HG03095 (cell line): ENCODE data around the gene LRBA.

Source experiments
- ATAC-seq: cut with Tn5 transposase; IDR thresholded peaks from one replicate; pipeline ENCODE4 v1.9.1; 2021; ENCODE audit warnings: moderate library complexity; ENCODE audit not compliant: unreplicated experiment

The LRBA gene

DNA sequence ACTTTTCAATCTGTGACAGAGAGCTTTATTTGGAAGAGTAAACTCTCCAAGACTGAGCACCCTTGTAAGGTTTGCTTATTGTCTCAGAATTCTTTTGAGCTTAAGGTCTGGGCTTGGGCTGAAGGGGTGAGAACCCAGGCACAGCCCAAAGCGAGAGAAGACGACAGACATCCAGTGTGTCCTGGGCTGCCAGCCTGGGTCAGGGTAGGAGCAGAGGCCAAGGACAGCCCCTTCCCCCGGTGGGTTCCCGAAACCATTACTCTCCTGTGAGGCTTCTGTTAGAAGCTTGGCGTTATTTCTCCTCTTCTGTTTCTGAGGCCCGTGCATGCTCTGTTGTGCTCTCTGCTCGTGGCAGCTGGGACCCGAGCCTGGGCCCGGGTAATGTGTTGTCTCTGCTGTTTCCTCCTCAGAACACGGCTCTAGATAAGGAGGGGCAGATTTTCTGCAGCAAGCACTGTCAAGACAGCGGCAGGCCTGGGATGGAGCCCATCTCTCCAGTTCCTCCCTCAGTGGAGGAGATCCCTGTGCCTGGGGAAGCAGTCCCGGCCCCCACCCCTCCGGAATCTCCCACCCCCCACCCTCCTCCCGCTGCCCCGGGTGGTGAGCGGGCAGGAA is 759.4 kb downstream of the LRBA start:
- no peak for ATAC-seq

DNA sequence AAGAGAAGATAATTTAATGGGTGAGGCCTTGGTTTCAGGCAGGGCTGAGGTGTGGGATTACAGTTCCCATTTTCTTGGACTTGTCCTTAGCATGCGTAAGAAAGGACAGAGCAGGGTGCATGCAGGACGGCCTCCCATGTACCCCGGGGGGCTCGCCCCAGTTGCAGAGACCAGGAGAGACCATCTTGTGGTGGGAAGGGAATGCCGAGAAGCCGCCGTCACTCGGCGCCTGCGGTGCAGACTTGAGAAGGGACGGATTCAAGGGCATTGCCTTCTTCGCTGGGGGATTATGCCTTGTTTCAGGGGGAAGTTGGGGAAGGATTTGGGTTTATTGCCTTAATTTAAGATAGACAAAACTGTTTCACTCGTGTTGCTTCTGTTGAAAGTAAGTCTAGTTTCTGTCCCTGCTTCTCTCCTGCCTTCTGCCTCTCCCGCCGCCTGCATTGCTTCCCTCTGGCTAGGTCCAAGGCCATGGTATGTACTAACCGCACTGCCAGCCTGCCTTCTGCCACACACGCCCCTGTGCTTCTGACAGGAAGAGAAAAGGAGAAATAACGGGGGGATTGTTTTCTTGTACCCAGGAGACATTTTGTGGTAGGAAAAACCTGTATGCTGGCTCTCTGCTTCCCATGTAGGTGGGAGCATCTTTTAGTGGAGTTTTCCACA is 761.0 kb downstream of the LRBA start:
- ATAC-seq, result no peak

DNA sequence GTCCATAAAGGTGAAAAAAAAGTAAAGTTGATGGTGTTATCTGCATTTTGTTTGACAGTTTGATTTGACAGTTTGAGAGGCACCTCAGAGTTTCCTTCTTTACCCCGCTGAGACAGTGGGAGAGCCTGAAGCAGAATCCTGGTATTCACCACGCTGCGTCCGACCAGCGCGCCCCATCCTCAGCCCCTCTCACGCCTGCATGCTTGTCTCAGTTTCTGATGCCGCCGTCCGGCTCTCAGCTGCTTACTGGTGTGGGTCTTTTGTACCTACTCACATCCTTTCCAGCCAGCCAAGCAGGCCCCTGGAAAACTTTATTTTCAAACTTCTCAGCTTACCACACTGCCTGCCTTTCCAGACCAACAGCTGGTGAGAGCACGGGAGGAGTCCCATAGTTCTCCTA is 761.7 kb downstream of the LRBA start:
- ATAC-seq, result no peak

DNA sequence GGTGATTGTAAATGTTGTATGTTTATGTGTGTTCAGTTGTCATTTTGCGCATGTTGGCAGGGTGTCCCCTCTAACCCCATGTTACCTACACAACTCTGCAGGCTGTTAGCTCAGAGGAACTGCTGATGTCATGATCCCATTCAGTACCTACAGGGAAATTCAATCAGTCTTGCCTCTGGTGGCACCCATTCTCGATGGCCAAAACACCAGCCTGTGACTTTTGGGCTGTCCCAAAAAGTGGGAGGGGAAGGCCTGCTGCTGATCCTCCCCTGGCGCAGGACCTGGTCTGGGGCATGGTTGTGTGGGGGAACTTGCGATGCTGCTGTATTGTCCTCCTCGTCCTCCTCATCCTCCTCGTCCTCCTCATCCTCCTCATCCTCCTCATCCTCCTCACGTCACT is 762.3 kb downstream of the LRBA start:
- no peak for ATAC-seq

DNA sequence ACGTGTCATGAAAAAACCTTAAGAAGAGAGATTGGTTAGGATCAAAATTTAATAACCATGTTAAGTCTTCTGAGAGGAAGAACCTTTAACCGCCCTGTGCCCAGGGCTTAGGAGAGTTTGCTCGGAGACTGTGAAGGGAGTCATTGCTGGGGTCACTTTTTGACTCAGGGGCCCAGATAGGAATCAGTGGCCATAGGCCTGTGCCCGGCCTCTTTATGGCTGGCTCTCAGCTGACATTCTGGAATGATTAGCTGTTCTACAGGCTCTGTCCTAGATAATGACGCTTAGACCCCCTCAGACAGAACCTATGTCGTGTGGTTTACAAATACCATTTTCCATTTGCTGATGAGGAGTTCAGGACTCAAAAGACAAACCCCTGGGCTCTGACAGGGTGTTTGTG is 762.8 kb downstream of the LRBA start:
- no peak for ATAC-seq

DNA sequence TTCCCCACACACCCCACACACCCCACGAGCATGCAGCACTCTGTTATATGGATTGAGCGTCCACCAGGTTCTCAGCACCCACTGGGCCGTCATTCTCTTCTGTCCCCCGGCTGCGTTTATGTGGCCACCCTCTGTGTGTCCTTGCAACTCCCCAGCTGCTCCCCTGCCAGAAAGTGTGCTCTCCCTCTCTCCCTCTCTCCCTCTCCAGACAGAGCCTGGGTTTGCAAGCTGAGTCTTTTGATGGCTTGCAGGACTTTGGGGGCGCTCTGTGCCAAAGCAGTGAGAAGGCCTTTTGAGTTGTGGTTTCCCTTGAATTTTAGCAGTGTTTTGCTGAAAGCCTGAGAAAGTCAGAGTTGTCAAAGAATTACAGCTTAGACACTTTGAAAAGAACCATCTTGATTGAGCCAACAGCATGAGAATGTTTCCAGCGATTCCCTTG is 763.3 kb downstream of the LRBA start:
- ATAC-seq, result no peak

DNA sequence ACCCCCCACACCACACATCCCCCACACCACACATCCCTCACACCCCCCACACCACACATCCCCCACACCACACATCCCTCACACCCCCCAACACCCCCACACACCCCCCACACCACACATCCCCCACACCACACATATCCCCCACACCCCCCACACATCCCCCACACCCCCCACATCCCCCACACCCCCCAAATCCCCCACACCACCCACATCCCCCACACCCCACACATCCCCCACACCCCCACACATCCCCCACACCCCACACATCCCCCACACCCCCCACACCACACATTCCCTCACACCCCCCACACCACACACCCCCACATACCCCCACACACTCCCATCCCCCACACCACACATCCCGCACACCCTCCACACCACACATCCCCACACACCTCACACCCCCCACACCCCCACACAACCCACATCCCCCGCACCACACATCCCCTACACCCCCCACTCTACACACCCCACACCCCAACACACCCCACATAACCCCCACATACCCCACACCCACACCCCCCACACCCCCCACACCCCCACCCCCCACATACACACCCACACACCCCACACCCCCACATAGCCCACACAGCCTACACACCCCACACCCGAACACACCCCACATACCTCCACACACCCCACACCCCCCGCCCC is 764.0 kb downstream of the LRBA start:
- ATAC-seq, result no peak

DNA sequence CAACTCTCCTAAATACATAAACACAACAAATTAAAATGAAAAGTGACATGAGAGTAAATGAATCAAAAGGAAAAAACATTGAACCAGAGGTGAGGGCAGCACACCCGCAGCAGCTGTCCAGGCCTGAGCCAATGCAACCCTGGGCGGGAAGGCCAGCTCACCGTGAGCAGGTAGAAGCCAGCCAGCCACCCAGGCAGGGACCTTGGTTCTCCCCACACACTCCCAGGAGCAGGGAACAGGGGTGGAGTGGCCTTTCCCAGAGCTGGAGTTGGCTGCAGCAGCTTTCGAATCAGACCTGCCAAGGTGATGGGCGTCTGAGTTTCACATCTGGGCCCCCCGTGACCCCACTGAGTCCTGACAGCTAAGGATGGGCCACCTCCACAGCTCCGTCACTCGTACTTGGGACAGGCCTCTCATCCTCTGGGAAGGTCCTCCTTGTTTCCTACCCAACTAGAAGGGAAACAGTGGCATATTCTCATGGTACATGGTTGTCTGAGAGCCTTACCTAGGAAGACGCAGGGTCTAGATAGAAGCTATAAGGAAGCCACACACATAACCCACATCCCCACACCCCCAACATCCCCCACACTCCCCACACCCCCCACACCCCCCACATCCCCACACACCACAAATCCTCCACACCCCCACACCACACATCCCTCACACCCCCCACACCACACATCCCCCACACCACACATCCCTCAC is 764.6 kb downstream of the LRBA start:
- ATAC-seq, result no peak

DNA sequence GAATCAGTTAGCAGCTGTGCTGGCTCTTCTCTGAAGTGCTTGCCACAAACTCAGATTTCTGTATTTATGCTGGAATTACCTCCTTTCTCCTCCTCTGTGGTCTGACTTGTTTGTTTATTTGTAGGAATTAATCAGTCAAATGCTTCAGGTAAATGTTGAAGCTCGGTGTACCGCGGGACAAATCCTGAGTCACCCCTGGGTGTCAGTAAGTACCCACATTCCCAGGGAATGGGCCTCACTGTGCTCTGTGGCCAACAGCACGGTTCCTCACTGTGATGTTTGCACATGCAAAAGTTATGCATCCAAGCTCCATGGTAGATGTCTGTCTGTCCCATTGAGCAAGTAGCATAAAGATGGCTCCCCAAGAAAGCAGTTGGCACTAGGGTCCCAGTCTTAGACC is 766.9 kb downstream of the LRBA start:
- ATAC-seq, result no peak

DNA sequence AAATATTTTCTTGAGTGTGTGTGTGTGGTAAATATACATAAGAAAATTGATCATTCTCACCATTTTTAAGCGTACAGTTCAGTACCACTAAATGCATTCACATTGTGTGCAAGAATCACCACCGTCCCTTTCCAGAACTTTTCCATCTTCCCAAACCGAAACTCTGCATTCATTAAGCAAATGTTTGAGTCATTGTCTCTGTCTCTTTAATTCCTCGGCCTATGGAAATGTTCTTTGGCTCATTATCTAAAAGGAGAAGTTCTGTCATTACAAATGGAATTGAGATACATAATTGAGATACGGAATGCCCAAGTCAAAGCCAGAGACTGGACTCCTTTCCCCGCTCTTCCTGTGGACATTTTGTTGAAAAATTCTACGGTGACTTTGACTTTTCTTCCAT is 767.9 kb downstream of the LRBA start:
- no peak for ATAC-seq

DNA sequence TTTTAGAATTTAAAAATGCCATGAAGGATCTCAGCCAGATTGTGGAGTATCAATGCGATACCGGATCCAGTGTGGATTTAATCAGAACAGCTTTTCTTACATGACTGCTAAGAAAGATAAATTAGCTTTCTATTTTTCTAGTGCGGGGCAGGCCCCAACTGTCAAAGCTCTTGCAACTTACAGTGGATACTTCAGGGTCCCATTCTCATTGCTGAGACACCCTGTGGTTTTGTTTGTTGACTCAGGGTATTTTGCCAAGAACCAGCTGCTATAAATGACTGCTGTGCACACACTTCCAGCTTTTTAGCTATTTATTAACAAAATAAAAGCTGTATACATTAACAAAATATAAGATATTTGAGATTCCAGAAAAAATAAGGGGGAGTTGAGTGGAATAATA is 770.5 kb downstream of the LRBA start:
- ATAC-seq, result no peak

DNA sequence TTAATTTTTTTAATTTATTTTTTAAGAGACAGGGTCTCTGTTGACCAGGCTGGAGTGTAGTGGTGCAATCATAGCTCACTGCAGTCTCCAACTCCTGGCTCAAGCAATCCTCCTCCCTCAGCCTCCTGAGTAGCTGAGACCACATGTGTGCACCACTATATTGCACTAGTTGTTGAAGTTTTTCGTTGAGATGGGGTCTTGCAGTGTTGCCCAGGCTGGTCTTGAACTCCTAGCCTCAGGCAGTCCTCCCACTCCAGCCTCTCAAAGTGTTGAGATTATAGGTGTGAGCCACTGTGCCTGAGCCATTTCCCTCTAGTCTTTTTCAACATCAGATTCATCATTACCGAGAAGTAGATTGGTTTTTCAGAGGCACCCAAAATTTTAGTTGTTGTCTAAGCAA is 771.2 kb downstream of the LRBA start:
- no peak for ATAC-seq

DNA sequence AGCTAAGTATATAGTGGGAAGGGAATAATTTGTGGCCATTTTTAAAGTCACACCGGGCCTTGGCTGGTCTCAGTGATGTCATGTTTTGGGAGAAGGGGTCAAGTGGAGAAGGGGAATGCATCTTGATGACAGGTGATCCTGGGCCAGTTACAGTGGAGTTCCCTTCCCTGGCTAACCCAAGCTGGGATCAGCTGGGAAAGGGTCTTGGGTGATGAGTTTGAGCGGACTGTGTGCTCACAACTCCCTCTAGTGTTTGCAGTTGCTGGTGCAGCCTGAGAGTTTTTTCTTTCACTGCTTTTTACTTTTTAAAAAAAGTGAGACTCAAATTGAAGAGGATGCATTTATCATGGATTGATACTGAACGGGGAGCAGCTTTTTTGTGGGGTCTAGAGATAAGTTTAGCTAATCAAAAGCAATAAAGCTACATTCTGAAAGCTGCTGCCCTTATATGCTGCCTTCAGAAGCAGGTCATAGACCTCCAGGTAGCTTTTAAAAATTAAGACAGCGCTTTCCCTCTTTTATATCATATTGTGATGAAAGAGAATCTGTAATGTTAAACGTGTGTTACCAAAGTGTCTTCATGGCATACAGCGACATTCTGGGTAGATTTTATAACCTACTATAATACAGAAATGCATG is 772.1 kb downstream of the LRBA start:
- no peak for ATAC-seq

DNA sequence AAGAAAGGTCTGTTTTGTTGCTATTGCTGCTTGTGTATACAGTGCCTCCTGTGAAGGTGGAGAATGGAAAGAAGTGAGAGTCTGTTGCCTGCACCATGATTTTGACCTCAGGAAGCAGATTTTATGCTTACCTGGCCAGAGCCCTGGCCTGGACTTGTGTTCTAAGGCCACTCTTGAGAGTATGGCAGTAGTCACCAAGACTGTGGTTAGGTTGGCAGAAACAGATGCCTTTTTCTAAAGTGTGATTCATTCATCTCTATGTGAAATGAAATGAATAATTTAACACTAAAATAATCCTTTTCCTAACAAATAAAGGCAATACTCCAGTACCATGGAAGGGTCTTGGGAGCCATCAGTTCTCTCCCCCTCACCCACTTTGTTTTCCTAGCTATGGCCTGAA is 775.1 kb downstream of the LRBA start:
- no peak for ATAC-seq

DNA sequence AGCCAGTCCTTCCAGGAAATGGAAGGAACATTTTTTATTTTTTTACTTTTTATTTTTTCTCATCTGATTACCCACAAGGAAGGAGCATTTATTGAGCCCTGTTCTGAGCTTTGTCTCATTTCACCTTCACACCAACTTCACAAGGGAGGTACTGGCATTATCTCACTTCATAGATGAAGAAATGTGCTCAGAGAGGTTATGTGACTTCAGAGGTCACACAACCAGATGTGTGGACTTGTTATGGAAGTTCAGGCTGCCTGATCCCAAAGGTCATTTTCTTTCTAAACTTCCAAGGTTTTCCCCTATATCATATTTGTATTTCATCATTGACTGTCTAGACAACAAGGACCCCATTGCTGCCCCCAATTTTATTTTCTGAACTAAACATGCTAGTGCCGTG is 776.5 kb downstream of the LRBA start:
- no peak for ATAC-seq

DNA sequence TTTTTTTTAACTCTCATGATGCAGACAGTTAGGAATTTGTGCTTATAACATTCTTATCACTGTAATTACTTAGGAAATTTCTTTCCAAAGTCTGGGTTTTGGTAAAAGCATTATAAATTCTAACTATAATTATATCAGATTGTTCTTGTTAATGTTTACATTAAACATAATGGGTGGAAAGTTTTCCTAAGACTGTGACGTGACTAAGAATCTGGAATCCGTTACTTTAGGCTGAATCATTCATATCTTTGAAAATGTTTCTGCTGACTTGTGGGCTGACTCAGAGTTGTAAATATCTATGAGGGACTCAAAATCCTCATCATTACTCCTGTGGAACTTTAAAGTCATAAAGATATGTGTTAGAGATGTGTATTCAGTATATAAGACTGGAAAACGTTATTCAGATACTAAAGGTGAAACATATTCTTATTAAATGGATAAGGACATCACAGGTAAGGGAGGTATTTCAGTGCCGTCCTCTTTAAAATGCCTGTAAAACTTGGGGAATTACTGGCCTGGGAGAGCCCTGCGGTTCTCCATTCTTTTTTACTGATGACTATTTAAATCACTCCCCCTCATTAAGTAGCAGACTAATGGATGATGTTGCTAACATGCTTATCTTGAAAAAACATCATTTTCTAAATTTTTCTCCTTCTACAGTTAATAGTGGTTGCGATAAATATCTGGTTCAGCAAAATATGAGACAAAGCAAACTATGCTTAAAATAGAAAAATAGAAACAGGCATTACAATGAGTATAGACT is 777.8 kb downstream of the LRBA start:
- no peak for ATAC-seq

DNA sequence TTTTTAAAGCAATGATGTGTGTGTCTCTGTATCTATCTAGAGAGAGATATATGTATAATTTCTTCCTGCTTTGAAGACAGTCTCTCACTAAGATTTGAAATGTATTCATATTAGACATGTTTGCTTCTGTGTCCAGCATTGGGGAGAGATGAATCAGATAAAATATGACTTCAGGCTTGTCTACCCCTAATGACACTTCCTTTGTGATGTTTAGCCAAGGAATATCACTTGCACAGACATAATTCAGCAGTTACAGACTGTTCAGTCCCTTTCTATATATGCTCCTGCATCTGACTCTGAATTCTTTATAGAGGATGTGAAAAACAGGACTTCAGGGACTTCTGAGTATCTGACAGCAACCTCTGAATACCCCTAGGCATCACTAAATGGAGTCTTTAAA is 778.5 kb downstream of the LRBA start:
- ATAC-seq, result no peak

DNA sequence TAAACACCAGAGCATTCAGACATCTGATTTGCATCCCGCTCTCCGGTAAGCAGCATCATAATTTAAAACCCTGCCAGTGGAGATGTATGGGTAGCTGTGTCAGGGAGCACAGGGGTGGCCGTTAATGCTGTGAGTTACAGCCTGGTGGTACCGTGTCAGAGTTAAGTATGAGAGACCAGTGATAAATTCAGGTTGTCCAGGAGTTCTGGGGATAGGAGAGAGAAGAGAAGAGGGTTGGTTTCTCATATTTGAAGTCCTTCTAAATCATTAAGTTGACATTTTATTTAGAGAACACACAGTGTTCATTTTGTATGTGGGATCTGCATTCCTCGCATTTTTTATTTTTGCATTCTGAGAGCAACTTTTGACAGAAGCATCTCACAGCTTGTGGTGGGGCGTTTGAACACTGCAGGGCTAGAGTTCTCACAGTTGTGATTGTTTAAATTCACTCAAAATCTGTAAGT is 779.2 kb downstream of the LRBA start:
- no peak for ATAC-seq

DNA sequence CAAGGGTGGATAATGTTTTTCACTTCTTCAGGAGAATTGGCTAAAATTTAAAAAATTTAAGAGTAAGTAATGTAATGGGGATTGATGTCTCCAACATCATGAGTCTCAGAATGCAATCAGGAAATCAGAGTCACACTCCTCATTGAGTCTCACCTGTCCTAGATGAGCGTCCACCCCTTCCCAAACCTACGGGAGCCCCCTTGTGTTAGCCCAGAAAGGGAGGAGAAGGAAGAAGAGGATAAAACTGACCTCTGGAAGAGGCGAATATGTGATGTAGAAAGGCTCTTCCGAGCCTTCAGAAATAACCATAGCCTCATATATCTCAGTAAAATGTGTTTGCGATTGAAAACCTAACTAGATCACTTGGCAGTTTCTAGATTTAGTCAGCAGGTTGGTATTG is 779.8 kb downstream of the LRBA start:
- no peak for ATAC-seq

DNA sequence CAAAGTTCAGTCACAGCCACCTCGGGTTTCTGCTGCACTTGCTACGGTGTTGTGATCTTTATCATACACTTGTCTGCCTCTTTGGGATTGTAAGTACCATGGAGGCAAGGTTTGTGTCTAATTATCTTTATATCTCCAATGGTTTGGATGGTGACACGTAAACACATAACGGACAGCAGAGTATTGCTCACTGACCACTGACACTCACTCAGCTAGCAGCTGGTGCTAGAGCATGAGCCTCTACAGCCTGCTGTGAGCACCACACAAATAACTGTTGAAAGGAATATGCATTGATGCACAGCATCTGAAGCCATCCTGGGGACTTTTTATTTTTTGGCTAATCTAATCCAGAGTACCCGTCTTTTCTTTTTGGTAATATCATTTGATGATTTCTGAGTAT is 780.8 kb downstream of the LRBA start:
- no peak for ATAC-seq

DNA sequence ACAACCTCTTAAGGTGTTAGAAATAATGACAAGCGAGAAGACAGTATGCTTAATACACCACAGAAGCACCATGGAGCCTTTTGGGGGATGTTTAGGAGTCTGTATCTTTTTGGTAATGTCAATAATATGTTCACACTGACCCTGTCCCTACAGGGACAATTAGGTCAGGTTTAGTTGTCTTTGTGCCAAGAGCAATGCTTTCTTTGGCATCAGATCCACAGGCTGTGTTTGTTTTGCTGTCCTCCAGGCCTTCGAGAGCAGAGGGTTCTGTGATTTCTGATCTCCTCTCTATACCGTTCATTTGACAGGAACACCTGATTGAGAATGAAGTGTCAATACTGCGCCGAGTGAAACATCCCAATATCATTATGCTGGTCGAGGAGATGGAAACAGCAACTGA is 783.1 kb downstream of the LRBA start:
- ATAC-seq, result no peak
